ENCODE measurements around the gene CYBC1.

CYBC1 gene

DNA sequence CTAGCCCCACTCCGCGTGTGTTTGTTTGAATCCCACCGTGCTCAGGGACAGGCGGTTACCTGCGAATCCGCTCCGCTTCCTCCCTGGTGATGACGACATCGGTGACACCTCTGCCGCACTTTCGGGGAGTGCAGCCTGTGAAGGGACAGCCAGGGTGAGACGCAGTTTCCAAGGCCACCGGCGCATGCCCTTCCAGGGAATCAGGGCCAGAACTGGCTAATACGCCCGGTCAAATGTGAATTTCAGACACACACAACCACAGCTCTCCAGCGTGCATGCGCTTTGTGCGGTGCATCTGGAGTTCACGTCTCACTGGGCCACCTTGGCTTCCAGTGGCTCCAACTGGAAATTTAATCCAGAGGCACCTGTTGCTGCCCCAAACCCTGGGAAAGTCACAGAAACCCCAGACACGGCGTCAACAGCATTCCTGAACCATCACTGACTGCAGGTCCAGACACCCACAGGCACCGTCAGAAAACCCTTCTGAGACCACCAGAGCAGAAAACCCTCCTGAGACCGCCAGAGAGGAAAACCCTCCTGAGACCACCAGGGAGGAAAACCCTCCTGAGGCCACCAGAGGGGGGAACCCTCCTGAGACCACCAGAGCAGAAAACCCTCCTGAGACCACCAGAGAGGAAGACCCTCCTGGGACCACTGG is 39.0 kb downstream of the CYBC1 start:
- no peak for DNase-seq (ENCODE audit: low read depth in 2 of 2)

DNA sequence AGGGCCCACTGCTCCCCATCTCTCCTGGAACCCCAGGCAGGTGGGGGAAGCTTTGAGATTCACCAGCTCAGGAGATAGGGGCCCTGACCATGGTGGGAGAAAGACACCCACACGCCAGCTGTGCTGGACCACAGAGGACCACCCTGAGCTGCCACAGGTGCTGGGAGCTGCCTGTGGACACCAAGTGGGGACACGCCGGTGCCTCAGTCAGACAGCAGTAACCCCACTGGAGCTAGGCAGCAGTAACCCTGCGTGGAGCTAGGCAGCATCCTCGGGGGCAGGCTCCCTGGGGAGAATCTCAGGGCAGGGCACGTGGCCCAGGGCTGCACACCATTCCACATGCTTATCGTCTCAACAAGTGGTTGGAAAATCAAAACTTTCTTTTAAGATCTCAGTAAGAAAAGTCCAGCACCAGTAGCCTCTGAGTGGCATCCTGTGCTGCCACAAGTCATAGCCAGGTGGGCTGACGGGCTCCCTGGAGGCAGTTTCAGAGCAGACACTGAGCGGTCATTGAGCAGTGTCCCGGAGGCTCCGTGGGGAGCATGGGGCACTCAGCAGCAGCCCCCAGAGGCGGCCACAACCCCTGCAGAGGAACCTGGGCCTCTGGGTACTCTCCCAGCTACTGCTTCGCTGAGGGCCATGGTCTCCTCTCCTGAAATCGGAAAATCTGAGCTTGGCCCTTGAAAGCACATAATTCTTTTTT is 40.4 kb downstream of the CYBC1 start:
- no peak for DNase-seq (ENCODE audit: low read depth in 2 of 2)

- no peak for DNase-seq (ENCODE audit: low read depth in 2 of 2)
Observed at GRCh38 chr17:82408938-82409318, 41.6 kb downstream of the CYBC1 start.

- no peak for DNase-seq (ENCODE audit: low read depth in 2 of 2)
Observed at GRCh38 chr17:82408288-82408937, 42.1 kb downstream of the CYBC1 start.

GRCh38 chr17:82407255-82407654 is 43.3 kb downstream of the CYBC1 start:
- DNase-seq (ENCODE audit: low read depth in 2 of 2): no peak

DNA sequence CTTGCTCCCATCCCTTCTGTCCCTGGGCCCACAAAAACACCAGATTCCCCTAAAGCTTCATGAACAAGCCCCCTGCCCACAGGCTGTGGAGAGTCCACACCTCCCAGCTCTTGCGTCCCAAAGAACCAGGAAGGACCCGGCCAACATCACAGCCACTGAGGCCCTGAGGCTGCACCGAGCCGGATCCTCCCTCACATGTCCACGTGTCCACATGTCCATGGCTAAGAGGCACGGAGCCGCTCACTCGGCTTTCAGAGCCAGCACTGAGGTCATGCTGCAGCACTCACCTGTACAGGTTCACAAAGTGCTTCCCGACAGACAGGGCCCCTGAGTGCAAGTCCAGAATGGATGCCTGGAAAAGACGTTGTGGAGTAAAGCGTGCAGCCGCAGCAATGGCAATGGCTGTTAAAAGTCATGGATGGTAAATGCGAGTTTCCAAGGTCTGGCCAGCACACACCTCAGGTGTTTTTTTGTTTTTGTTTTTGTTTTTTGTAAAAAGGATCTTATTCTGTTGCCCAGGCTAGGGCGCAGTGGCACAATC is 44.4 kb downstream of the CYBC1 start:
- DNase-seq (ENCODE audit: low read depth in 2 of 2): no peak

GRCh38 chr17:82405051-82405450 is 45.5 kb downstream of the CYBC1 start:
- DNase-seq (ENCODE audit: low read depth in 2 of 2): no peak

DNA sequence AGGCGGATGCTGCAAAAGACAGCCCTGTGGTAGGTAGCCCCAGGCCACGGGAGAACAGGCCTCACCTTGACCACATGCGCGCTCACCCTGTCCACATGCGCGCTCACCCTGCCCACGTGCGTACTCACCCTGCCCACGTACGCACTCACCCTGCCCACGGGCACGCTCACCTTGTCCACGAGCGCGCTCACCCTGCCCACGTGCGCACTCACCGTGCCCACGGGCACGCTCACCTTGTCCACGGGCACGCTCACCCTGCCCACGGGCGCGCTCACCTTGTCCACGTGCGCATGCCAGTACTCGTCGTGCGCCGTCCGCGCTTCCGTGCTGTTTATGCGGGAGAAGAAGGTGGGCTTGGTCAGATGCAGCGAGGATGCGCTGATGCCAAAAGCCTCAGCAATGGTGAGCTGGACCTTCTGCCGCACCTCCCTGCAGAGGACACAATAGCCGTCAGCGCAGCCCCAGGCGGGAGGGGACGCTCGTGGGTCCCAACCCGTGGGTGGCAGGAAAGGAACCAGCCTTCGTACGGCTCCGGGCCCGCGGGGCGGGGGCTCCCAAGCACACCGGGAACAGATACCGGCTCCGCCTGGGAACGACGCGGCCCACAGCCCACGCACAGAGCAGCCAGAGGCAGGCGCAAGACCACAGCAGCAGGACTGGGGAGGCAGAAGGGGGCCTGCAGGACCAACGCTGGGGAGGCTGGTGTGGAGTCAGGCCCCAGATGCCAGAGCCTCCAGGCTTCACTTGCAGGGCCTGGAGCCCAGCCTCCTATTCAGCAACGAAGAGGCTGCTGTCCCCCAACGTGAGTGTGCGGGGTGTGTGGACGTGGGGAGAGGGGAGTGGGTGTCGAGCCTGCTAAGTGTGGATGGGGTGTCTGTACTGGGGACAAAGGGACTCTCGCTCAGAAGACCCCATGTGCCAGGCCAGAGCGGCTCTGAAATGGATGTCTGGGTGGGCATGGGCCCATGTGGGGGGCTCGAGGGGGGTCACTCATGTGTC is 46.6 kb downstream of the CYBC1 start:
- DNase-seq (ENCODE audit: low read depth in 2 of 2): no peak

- DNase-seq (ENCODE audit: low read depth in 2 of 2): no peak
Observed at GRCh38 chr17:82402865-82403264, 47.7 kb downstream of the CYBC1 start.

- DNase-seq (ENCODE audit: low read depth in 2 of 2): no peak
Observed at GRCh38 chr17:82400830-82401229, 49.7 kb downstream of the CYBC1 start.

- DNase-seq (ENCODE audit: low read depth in 2 of 2): no peak
Observed at GRCh38 chr17:82400206-82400605, 50.3 kb downstream of the CYBC1 start.

- DNase-seq (ENCODE audit: low read depth in 2 of 2): no peak
Observed at GRCh38 chr17:82399601-82400101, 50.9 kb downstream of the CYBC1 start.

GRCh38 chr17:82399041-82399441 is 51.5 kb downstream of the CYBC1 start:
- peak; percentile 92 for DNase-seq (ENCODE audit: low read depth in 2 of 2)

- no peak for DNase-seq (ENCODE audit: low read depth in 2 of 2)
Observed at GRCh38 chr17:82397449-82398335, 52.9 kb downstream of the CYBC1 start.

- DNase-seq (ENCODE audit: low read depth in 2 of 2): peak; percentile 96
Observed at GRCh38 chr17:82396601-82397435, 53.7 kb downstream of the CYBC1 start.

DNA sequence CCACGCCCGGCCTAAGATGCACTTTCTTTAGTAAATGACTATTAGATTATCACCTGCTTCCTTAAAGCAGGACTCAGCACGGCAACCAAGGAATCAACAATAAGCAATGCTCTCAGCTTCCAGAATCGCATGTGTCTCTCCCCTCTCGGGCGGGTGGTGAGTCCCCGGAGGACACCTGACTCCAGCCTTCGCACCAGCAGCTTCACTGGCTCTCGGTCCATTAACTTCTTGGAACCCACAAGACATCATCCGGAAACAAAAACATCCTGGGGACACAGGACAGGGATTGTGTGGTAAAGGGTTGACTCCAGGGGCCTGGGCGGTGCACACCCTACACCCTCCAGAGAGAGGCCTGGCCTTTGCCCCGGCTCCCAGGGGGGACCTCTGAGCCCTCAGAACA is 56.3 kb downstream of the CYBC1 start:
- no peak for DNase-seq (ENCODE audit: low read depth in 2 of 2)

- no peak for DNase-seq (ENCODE audit: low read depth in 2 of 2)
Observed at GRCh38 chr17:82392941-82393340, 57.6 kb downstream of the CYBC1 start.

All from fibroblast of skin of left biceps (primary cell).